Activated naive CD4-positive, alpha-beta T cell treated with anti-CD3 and anti-CD28 coated beads, Interleukin-2, amount 50 U/mL, for 72 hours (primary cell): ENCODE data around the gene SNN. TPM values are rescaled to one million over a fixed set of nuclear protein-coding genes. Genes with fewer than 3 reads are reported as not detected.
A peak's percentile ranks its signal among the peaks of the same experiment; 100 is the strongest.

Experiments used
- ATAC-seq, 2 donors: fragments of 150-1000 bp; cut with Tn5 transposase; 2 replicates each; pipeline ENCODE4 v1.10.0; 2021; ENCODE audit warnings: mild to moderate bottlenecking in 2 of 2, moderate library complexity in 2 of 2
- DNase-seq, 2 donors: peaks; one replicate each; pipeline ENCODE4 v3.0.0; 2021 to 2022; ENCODE audit warnings: low spot score in 2 of 2
- H3K27ac Mint-ChIP-seq, 2 donors: one replicate each; pipeline ENCODE4 v1.8.0; 2022; ENCODE audit warnings: mild to moderate bottlenecking in 2 of 2, mixed read lengths in 2 of 2
- H3K36me3 Mint-ChIP-seq, 2 donors: one replicate each; pipeline ENCODE4 v1.8.0; 2022; ENCODE audit warnings: mixed read lengths in 2 of 2
- H3K9me3 Mint-ChIP-seq, 2 donors: one replicate each; pipeline ENCODE4 v1.8.0; 2022; ENCODE audit warnings: mixed read lengths in 2 of 2
- total RNA-seq, 2 donors: library from RNA; stranded (reverse); gene quantifications; one replicate each; pipeline ENCODE4 v1.2.3, GENCODE V29; 2022

Gene SNN
- total RNA-seq, 2 donors from 2014 or later, result 11.0 to 14.4 TPM

- peaks cover 0 to 32% of the 10 kb centered on the region in 2 donors for H3K36me3 Mint-ChIP-seq
- H3K9me3 Mint-ChIP-seq, result no peaks in the 10 kb centered on the region
- ATAC-seq, result no peak
- DNase-seq, result no peak
- no peak overlapping the region for H3K27ac Mint-ChIP-seq
Measured at GRCh38 chr16:11725457-11725856, 57.2 kb downstream of the SNN start.

- H3K9me3 Mint-ChIP-seq, result no peaks in the 10 kb centered on the region
- DNase-seq (no peak), ATAC-seq (no peak)
- H3K27ac Mint-ChIP-seq, result no peak overlapping the region
- peaks cover 0 to 32% of the 10 kb centered on the region in 2 donors for H3K36me3 Mint-ChIP-seq
Measured at GRCh38 chr16:11726008-11726407, 57.8 kb downstream of the SNN start.

- peak overlapping the region; percentile 27 to 84 for H3K27ac Mint-ChIP-seq
- no peak for DNase-seq
- peak; percentile 31 to 83 for ATAC-seq
- H3K36me3 Mint-ChIP-seq, result peaks cover 0 to 43% of the 10 kb centered on the region in 2 donors
- H3K9me3 Mint-ChIP-seq, result no peaks in the 10 kb centered on the region
Measured at GRCh38 chr16:11727796-11728543, 59.7 kb downstream of the SNN start.

Other genes with a start within 250 kb of the SNN start
- 100 to 1,000 TPM in 1 of 2 donors, 10 to 100 TPM in 1; 91.0 to 112 TPM for gene LITAF, start 81.5 kb upstream of the SNN start, total RNA-seq
- gene TXNDC11, start 74.4 kb downstream of the SNN start, total RNA-seq, result 10 to 100 TPM; 26.3 to 32.9 TPM
- gene ZC3H7A, start 128.8 kb downstream of the SNN start, total RNA-seq, result 100 to 1,000 TPM; 108 to 150 TPM
- gene RSL1D1, start 183.1 kb downstream of the SNN start, total RNA-seq, result 100 to 1,000 TPM; 255 to 326 TPM
- gene GSPT1, start 247.5 kb downstream of the SNN start, total RNA-seq, result 100 to 1,000 TPM; 154 to 181 TPM